ENCODE data around the gene PLCB4. TPM values are rescaled to one million over a fixed set of nuclear protein-coding genes. Genes with fewer than 3 reads are reported as not detected.

Gene PLCB4
- polyA plus RNA-seq, 1 donor: 18.9 TPM

DNA sequence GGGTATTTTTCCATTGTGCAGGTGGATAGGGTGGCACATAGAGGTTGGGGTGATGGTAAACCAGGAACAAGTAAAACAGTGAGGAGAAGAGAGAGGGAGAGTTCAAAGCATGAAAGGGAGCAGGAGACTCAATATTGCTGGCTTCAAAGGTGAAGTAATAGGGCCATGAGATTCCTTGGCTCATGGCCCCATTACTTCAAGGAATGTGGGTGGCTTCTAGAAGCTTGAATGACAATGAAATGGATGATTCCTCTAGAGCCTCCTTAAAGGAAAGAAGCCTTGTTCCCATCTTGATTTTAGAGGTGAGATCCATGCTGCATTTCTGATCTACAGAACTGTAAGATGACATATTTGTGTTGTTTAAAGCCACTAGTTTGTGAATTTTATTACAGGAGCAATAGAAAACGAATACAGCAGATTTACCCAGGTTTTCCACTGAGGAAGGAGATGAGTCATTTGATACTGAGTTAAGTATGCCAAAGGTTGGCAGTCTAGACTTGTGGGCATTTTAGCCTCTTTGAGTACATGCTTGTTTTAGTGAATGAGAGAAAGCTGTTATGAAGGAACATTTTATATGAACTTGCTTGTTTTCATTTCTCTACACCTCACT, 110.4 kb downstream of the PLCB4 start:
- DNase-seq: no peak

DNA sequence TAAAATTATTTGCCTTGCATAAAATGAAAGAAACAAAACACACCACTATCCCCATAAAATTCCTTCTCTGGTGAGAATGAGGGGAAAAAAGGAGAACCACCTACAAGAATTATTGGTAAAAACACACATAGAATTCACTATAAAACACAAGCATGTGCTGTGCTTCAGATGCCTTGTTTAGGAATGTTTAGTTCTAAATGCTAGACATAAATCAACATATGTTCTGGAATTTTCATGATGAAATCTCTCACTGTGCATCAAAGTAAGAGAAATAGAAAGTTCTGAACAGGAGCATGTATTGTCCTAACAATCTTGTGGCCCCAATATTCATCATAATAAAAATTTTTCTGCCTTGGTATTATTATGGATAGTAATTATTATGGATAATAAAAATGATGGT, 111.0 kb downstream of the PLCB4 start:
- no peak for DNase-seq

DNA sequence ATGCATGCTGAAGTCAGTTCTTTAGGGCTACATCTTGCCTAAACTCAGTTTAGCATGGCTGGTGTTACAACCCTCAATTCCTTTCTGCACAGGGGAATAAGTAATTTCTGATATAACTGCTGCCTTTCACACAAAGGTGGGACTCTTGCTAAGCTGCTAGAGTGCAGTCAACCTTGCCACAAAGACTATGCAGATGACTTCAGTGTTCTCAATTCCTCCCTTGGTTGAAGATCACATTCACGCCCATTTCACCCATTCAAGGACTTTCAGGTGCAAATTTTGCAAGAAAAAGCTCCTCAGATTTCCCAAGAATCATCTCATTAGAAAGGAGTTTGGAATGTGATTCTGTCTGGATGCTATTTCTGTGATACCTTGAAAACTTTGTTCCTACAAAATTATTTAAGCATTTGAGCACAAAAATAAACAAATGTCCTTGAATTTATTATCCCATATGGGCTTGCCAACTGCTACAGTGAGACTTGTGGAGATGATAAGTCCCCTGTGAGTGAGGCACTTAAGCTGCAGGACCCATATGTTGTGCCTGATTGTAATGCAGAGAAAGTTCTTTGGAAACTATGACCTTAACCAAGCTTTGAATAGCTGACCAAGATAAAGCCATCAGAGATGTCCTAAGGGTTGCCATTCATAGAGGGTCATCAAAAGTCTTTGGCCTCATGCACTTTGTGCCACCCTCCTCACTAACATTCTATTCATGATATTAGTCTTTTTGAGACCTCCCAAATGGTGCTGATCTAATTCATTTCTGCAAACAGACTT, 111.8 kb downstream of the PLCB4 start:
- no peak for DNase-seq

DNA sequence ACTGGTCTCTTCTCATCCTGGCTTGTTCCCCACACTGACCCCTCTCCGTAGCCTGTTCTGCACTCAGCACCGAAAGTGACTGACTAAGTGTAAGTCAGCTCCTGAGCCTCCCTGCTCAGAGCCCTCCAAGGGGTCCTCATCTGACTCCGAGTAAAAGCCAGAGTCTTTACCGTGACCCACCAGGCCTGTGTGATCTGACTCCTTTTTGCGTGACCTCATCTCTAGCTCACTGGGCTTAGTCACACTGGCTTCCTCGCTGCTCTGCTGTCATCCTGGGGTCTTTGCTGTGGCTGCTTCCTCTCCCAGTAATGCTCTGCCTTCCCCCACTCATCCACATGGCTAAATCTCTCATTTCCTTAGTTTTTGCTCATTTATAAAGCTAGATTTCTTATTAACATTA, 116.6 kb downstream of the PLCB4 start:
- DNase-seq: no peak

DNA sequence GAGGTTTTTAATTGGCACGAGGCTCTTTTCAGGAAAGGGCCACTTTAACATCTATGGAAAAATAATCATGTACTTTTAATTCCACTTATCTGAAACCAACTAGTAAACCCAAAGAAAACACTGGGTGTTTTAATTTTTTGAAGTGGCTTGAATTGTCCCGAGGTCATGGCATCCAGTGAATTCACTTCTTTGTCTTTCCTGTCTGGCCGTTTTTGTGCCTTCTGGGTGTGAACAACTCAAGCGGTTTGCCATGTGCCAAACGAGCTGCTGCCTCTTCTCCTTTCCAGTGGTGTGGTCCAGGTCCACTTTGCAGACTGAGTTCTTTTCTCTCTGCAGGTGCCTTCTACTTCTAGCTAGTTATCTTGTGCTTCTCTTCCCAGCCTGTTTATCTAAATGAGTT, 117.5 kb downstream of the PLCB4 start:
- no peak for DNase-seq

DNA sequence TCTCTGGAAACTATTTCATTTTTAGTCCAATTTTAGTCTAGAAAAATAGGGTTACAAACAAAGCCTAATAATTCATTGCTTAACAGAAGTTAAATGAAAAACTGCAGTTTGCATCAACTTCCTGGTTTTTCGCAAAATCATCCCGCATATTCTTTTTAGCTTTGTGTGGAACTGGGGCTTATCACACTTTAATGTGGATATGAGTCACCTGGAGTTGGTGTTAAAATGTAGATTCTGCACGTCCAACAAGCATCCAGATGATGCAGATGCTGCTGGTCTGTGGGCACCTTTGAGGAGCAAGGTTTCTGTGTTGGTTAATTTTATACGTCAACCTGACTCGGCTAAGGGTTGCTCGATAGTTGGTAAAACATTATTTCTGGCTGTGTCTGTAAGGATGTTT, 126.1 kb downstream of the PLCB4 start:
- no peak for DNase-seq

DNA sequence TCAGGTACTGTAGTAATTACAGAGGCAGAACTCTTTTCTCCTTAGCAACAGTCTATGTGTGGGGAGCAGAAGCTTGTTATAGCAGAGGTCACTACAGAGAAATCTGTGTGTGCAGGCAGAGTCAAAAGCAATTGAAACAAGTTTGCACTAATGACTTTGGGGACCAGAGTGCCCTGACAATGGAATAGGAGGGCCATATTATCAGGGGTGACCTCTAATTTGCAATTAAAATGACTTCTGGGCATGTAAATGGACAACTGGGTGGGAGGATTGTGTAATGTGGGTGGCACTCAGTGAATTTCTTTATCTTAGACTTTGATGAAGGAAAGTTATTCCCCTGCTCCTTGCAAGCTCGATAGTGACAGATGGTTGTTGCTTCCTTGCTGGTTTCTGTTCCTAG, 127.2 kb downstream of the PLCB4 start:
- DNase-seq: no peak

DNA sequence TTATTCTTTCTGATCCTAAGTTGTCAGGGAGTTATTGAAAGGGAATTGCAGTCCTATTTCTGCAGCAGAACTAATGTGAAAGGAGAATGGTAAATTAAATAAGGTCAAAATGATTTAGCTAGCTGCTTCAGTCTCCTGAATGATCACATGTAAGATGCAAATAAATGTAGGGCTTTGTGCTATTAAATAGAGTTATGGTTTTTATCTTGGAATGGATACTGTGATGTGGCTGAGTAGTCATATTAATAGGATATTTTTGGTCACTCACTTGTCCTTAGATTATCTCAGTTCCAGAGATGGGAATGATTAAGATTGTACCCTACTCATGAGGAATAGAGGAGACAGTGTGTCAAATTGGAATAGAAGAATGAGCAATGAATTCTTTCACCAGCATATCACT, 129.6 kb downstream of the PLCB4 start:
- no peak for DNase-seq

DNA sequence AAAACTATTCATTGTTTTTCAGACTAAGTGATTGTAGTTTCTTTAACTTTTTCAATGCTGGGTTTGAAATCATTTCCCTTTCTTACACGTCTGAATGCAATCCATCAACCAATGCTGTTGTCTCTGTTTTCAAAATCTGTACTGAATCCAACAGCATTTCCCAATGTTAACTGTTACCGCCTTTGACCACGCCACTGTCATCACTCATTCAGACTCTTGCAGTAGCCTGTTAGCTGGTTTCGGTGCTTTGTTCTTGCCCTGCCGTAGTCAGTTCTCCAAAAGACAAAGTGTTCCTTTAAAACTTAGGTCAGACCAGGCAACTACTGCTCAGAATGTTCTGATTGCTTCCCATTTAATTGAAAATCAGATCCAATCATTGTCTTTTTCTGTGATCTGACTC, 131.3 kb downstream of the PLCB4 start:
- DNase-seq: no peak

DNA sequence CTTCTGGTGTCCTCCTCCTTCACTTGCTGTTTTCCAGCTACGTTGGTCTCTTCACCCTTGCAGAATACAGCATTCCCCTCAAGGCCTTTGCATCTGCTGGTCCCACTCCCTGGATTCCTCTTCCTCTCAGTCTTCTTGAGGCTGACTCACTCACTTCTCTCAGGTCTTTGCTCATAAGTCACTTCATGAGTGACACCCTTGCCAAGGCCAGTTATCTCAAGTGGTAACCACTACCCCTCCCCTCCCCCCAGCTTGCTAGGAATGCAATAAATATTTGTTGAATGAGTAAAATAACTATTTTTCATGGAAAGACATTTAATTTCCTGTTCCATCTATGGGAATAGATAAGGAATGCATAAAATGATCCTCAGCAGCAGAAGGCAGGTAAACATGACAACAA, 131.7 kb downstream of the PLCB4 start:
- DNase-seq: no peak

DNA sequence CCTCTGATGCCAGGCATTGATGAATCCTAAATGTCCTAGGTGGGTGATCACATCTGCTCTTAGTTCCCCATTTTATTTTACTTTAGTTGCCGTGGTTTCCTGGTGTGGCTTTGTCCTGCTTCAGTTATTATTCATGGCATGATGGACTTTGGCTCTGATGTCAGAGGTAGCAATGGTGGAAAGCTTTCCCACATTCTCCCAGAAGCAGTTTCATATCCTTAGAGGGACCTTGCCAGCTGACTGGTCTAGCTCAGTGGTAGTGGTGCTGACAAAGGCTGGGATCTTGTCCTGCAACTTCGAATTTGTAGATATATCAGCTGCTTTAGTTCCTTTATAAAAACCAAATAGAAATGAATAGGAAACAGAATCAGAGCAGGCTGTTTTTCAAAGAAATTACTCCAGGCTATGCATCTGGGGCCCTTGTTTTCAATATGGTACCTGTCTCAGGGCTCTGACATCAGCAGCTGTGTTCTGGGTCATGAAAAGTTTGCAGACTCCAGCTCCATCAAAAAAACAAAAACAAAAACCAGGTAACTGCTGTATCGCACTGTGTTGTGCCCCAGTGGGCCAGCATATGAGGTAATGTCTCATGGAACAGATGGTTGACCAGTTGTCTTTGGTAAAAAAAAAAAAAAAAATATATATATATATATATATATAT, 133.7 kb downstream of the PLCB4 start:
- no peak for DNase-seq

DNA sequence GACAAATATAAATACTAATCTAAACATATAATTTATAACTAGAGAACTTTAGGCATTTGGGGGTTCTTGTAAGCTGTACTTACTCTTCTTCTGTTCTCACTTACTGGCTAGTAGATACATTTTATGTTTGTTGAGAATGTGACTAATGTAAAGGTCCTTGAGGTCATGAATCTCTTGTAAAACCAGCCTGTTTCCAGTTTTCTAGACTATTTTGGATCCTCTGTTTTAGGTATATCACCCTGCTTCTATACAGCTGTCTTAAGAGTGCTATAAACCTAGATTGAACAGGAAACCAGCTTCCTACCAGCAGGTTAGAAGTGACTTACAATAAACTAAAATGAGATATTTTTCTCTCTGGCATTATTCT, 134.2 kb downstream of the PLCB4 start:
- no peak for DNase-seq

DNA sequence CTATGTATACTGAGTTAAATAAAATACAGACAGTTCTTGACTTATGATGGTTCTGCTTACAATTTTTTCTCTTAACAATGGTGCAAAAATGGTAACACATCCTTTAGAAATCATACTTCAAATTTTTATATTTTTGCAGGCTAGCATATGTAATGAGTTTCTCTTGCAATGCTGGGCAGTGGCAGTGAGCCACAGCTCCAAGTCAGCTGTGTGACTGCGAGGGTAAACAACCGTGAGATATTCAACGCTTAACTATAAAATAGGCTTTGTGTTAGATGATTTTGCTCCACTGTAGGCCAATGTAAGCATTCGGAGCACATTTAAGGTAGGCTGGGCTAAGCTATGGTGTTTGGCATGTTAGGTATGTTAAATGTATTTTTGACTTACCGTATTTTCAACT, 136.1 kb downstream of the PLCB4 start:
- DNase-seq: no peak

DNA sequence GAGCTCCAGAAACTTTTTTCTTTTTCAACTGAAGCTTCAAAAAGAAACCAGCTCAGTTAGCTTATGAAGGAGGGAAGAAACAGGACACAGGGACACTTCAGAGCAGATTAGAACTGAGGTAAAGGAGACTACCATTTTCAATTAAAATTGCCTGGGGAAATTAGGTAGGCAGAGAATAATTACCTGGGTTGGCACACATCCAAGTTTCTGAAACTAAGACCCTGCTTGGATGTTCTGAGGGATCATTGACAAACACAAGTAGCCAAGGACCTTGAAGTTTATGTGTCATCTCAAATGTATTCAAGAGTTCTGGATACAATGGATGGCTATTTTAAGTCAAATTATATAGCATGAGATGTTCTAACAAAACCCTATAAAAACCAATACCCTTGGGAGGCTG, 137.6 kb downstream of the PLCB4 start:
- no peak for DNase-seq

DNA sequence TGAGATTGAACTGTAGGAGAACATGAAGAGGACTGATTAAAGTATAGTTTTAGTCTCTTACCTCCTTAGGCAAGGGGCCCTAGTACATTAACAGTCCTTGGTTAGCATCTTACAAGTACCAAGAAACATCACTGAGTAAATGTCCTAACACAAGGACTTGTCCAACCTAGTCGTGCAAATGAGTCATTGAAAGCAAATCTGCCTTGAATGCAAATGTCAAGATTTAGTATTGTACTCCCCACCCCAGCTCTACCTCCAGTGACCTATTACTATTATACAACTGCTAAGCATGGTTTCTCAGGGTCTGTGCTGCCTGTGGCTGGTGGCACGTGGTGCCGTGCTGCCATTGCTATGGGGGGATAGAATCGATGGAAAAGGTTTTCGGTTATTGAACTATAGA, 138.4 kb downstream of the PLCB4 start:
- no peak for DNase-seq

DNA sequence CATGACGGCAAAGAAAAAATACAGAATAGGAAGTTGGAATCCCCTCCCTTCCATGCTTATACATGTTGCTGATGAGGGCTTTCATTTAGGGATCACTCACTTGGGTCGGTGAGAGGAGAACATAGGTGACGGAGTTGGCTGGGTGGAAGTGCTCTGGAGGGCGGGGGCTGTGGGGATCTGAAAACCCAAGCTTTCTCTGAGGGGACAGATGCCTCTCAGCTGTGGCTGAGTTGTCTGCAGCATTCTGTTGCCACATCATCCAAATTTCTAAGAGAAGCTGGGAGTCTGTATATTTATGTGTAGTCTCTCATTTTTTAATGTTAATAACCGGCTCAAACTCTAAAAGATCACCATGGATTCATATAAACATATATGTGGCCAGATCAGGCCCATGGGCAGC, 141.5 kb downstream of the PLCB4 start:
- no peak for DNase-seq

DNA sequence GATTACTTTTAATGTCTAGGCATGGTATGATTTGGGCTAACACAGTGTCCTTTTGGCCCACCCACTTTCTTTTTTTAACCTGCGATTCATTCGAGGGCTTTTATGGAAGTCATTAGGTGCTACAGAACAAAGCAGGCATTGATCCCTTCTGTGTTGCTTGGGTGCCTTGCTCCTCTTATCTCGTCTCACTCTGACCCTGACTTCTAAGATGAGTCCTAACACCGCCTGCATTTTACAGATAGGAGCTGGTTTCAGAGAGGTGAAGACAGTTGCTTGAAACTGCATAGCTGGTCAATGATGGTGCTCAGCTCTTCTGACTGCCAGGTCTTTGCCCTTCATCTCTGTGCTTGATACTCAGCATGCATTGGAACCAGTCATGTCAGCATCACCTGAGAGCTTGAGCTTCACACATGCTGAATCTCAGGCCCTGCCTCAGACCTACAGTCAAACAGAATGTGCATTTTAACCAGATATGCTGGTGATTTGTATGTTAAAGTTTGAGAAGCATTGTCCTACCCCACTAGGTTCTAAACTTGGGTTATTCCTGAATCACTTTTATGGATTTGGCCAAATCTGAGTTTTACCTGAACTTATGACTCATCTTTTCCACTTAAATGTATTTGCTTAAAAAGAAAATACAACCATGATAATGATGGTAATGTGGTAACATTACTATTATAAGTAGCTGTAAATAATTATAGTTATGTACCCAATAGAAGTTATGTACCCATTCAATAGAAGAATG, 142.3 kb downstream of the PLCB4 start:
- no peak for DNase-seq

DNA sequence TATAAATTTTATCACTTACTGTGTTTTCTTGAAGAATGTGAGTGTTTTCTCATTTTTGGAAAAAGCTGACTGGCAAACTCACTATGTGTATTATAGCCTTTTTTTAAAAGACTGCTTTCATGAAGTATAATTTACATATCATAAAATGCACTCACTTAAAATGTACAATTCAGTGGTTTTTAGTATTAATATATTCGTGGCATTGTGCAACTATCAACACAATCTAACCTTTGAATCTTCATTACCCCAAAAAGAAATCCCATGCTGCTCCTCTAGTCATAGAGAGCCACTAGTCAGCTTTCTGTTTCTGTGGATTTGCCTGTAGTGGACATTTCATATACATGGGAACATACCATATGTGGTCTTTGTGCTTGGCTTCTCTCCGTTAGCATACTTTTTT, 143.8 kb downstream of the PLCB4 start:
- no peak for DNase-seq

DNA sequence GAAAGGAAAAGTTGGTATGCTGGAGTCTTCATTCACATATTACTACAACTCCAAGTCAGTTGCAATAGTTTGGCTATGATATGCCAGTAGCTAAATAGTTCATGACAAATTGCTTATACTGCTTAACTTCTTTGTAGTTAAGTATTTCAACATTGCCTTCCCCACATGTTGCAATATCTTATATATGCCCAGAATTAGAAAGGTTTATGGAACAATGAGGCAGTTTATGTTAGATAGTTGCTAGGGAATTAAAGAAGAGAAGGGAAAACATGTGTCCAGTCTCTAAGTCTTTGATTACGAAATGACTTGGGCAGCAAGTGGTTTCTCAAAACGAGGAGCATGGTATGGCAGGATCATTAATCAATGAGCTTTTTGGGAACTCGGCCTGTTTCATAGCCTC, 145.8 kb downstream of the PLCB4 start:
- no peak for DNase-seq

DNA sequence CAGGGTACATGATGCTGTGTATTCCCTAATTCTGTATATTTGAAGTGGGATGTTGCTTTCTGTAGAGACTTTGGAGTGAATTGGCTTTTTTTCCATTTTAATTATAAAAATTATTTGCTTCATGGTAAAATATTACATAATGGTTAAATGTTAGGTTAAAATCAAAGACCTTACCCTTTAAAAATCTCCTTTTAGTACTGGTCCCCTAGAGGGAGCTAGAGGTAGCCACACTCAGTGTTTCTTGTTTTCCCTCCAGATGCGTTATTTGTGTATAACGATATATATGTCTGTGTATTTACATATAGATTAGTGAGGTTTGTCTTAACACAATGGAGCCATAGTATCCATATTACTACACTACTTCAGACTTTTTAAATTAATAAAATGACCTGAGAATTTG, 146.7 kb downstream of the PLCB4 start:
- no peak for DNase-seq

DNA sequence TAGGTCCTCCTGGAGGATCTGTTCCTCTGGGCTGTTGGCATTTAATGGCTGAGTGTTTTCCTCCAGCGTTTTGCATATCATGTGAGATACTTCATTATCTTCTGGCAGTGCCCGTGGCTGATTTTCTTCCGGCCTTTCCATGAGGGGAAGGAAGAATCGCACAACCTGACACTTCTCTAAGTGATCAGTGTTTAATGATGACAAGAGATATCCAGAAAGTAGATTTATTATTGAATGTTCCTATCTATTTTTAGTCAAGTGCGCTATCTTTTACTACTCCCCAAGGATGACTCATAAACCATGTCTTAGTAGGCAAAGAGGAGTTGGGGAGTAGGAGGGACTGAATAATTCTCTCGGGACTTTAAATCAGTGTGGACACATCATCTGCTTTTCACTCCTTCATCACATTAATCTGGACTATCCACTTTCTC, 149.7 kb downstream of the PLCB4 start:
- no peak for DNase-seq

DNA sequence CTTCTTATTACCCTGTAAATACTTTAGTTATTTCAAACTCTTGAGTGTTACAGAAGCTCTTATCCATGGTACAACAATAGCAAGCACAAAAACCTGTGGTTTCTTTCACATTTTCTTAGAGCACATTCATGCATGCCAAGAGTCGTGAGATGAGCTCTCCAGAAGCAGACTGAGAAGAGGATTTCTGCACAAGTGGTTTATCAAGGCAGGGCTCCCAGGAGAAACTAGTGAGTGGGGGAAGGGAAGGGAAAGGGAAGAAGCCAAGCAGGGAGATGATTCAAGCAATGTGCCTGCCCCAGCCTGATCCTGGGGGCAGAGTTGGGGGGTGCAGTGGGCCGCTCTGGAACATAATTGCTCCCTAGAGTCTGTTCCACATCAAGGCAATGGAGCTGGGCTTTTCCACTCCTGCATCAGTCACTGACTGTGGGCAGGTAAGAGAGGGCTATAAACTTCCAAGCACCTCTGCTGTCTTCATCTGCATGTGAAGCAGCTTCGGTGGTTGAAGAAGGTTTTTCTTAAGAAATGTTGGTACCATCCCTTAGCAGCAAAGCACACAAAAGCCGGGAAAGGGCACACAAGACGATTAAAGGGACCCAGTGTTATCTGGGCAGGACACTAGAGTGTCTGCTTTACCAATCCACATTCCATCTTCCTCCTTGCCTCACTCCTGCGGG, 152.1 kb downstream of the PLCB4 start:
- no peak for DNase-seq

All from left kidney (tissue), 2 donors.